Ishikawa (cell line): Measurements from ENCODE around the gene NHLH1.

Experiments used
- CEBPB ChIP-seq: IDR thresholded peaks from 2 replicates; pipeline ENCODE4 v1.6.1; 2012
- CREB1 ChIP-seq: IDR thresholded peaks from 2 replicates; pipeline ENCODE4 v1.6.1; 2012; ENCODE audit warnings: low read depth
- EGR1 ChIP-seq: IDR thresholded peaks from 2 replicates; pipeline ENCODE4 v1.6.1; 2012
- EP300 ChIP-seq: IDR thresholded peaks from 2 replicates; pipeline ENCODE4 v1.6.1; 2012; ENCODE audit warnings: borderline replicate concordance
- FOXM1 ChIP-seq: IDR thresholded peaks from 2 replicates; pipeline ENCODE4 v1.6.1; 2012; ENCODE audit warnings: low read depth, borderline replicate concordance
- NFIC ChIP-seq: IDR thresholded peaks from 2 replicates; pipeline ENCODE4 v1.6.1; 2012
- RAD21 ChIP-seq: IDR thresholded peaks from 2 replicates; pipeline ENCODE4 v1.6.1; 2012; ENCODE audit warnings: low read depth
- TAF1 ChIP-seq: IDR thresholded peaks from 2 replicates; pipeline ENCODE4 v1.6.1; 2012; ENCODE audit warnings: low read depth, mild to moderate bottlenecking
- TEAD4 ChIP-seq: IDR thresholded peaks from 2 replicates; pipeline ENCODE4 v1.6.1; 2012

DNA sequence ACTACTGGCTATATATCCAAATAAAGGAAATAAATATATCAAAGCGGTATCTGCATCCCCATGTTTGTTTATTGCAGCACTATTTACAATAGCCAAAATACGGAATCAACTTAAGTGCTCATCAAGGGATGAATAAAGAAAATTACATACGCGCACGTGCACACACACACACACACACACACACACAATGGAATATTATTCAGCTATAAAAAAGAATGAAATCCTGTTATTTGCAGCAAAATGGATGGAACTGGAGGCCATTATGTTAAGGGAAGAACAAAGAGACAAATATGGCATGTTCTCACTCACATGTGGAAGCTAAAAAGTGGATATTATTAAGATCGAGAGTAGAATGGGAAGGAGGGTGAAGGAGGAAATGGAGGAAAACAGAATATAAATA is 44.0 kb upstream of the NHLH1 start:
- no peak for TF ChIP-seq CREB1
- TF ChIP-seq CEBPB = no peak
- no peak for TF ChIP-seq EGR1
- no peak for TF ChIP-seq NFIC
- no peak for TF ChIP-seq RAD21
- TF ChIP-seq EP300 = no peak
- TF ChIP-seq TEAD4 = no peak
- no peak for TF ChIP-seq FOXM1
- TF ChIP-seq TAF1 = no peak
